ENCODE data around the gene PLS1. TPM values are rescaled to one million over a fixed set of nuclear protein-coding genes. Genes with fewer than 3 reads are reported as not detected.
A peak's percentile ranks its signal among the peaks of the same experiment; 100 is the strongest.

PLS1 gene
- total RNA-seq, 1 experiment from 2014 or later = 53.8 TPM

- no peaks in the 10 kb centered on the region for H3K9me2 ChIP-seq (ENCODE audit: insufficient read depth)
- ChIA-PET POLR2A (ENCODE audit: unreplicated experiment) (no interaction called here), CTCF (no interaction called here)
- intact Hi-C loops (cut with micrococcal nuclease; ENCODE audit: unreplicated experiment) = no loop called here
- H3K27me3 ChIP-seq (ENCODE audit: insufficient read depth, low read depth) = no peaks in the 10 kb centered on the region
- H4K20me1 ChIP-seq (ENCODE audit: insufficient read depth) = no peaks in the 10 kb centered on the region
- H2AFZ ChIP-seq = no peak overlapping the region
- H3K4me3 ChIP-seq = no peak overlapping the region
- H3K9me3 ChIP-seq (ENCODE audit: insufficient read depth, low read depth) = no peaks in the 10 kb centered on the region
- no peak overlapping the region for H3K4me2 ChIP-seq
- H3F3A ChIP-seq (ENCODE audit: insufficient read depth, low read depth) = peaks cover 21% of the 10 kb centered on the region
- BruUV-seq (replicated peaks) = no TSS peak
- H3K27ac ChIP-seq = no peak overlapping the region
- peaks cover 58% of the 10 kb centered on the region for H3K79me2 ChIP-seq (ENCODE audit: low read depth)
- peaks cover 43% of the 10 kb centered on the region for H3K4me1 ChIP-seq (replicated peaks; ENCODE audit: insufficient read depth)
- no peak for TF ChIP-seq EZH2 (IDR thresholded peaks at IDR 0.05; ENCODE audit: low read depth)
- no peak for TF ChIP-seq CTCF (conservative IDR thresholded peaks at IDR 0.05)
- H3K36me3 ChIP-seq (ENCODE audit: low read depth) = no peaks in the 10 kb centered on the region
- no peak for DNase-seq
Measured at GRCh38 chr3:142615171-142615570, 19.0 kb downstream of the PLS1 start.

- Histone ChIP-seq H3F3A (ENCODE audit: insufficient read depth, low read depth) (peaks cover 21% of the 10 kb centered on the region), H3K9me2 (ENCODE audit: insufficient read depth) (no peaks in the 10 kb centered on the region), H3K4me1 (replicated peaks; ENCODE audit: insufficient read depth) (peaks cover 34% of the 10 kb centered on the region), H3K27ac (peak overlapping the region; percentile 48), H3K27me3 (ENCODE audit: insufficient read depth, low read depth) (no peaks in the 10 kb centered on the region), H4K20me1 (ENCODE audit: insufficient read depth) (no peaks in the 10 kb centered on the region), H3K4me3 (no peak overlapping the region), H3K36me3 (ENCODE audit: low read depth) (no peaks in the 10 kb centered on the region), H3K79me2 (ENCODE audit: low read depth) (peaks cover 72% of the 10 kb centered on the region), H3K4me2 (peak overlapping the region; percentile 17), H2AFZ (no peak overlapping the region), H3K9me3 (ENCODE audit: insufficient read depth, low read depth) (no peaks in the 10 kb centered on the region)
- no TSS peak for BruUV-seq (replicated peaks)
- ChIA-PET POLR2A (ENCODE audit: unreplicated experiment) (interaction anchor here (0.7 kb wide), 1 partner anchor 41 kb away, joined by 3 read pairs; no protein-coding TSS in a partner anchor), CTCF (interaction anchor here (0.6 kb wide), 1 partner anchor 17 kb away, joined by 3 read pairs; no protein-coding TSS in a partner anchor)
- no peak for TF ChIP-seq EZH2 (IDR thresholded peaks at IDR 0.05; ENCODE audit: low read depth)
- TF ChIP-seq CTCF (conservative IDR thresholded peaks at IDR 0.05) = 0 out of 2 replicates have a peak, but pooled peaks have one; percentile 29
- DNase-seq = peak; percentile 58 to 88
- intact Hi-C loops (cut with micrococcal nuclease; ENCODE audit: unreplicated experiment) = no loop called here
Measured at GRCh38 chr3:142618917-142619461, 22.8 kb downstream of the PLS1 start.

- Histone ChIP-seq H3K9me2 (ENCODE audit: insufficient read depth) (no peaks in the 10 kb centered on the region), H3K36me3 (ENCODE audit: low read depth) (no peaks in the 10 kb centered on the region), H3F3A (ENCODE audit: insufficient read depth, low read depth) (peaks cover 21% of the 10 kb centered on the region), H4K20me1 (ENCODE audit: insufficient read depth) (no peaks in the 10 kb centered on the region), H3K9me3 (ENCODE audit: insufficient read depth, low read depth) (no peaks in the 10 kb centered on the region), H2AFZ (no peak overlapping the region), H3K4me2 (no peak overlapping the region), H3K4me3 (no peak overlapping the region), H3K27ac (no peak overlapping the region), H3K4me1 (replicated peaks; ENCODE audit: insufficient read depth) (peaks cover 30% of the 10 kb centered on the region), H3K79me2 (ENCODE audit: low read depth) (peaks cover 45% of the 10 kb centered on the region), H3K27me3 (ENCODE audit: insufficient read depth, low read depth) (no peaks in the 10 kb centered on the region)
- TF ChIP-seq EZH2 (IDR thresholded peaks at IDR 0.05; ENCODE audit: low read depth) (no peak), CTCF (conservative IDR thresholded peaks at IDR 0.05) (no peak)
- ChIA-PET POLR2A (ENCODE audit: unreplicated experiment) (no interaction called here), CTCF (no interaction called here)
- intact Hi-C loops (cut with micrococcal nuclease; ENCODE audit: unreplicated experiment) = no loop called here
- DNase-seq = no peak
- BruUV-seq (replicated peaks) = no TSS peak
Measured at GRCh38 chr3:142622405-142622804, 26.2 kb downstream of the PLS1 start.

Measured in PC-9 (cell line).